Measurements from ENCODE around the gene MAML3.

DNA sequence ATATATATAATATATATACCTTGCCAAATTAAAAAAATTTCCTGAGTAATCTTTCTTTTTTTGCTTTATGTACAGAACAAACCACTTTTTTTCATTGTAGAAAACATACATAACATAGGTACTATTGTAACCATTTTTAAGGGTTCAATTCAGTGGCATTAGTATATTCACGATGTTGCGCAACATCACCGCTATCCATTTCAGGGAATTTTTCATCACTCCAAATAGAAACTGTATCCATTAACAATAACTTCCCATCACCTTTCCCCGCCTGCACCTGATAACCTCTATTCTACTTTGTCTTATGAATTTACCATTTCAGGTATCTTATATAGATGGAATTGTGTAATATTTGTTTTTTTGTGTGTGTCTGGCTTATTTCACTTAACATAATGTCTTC, 363.7 kb downstream of the MAML3 start:
- TF ChIP-seq, protein P1, sequence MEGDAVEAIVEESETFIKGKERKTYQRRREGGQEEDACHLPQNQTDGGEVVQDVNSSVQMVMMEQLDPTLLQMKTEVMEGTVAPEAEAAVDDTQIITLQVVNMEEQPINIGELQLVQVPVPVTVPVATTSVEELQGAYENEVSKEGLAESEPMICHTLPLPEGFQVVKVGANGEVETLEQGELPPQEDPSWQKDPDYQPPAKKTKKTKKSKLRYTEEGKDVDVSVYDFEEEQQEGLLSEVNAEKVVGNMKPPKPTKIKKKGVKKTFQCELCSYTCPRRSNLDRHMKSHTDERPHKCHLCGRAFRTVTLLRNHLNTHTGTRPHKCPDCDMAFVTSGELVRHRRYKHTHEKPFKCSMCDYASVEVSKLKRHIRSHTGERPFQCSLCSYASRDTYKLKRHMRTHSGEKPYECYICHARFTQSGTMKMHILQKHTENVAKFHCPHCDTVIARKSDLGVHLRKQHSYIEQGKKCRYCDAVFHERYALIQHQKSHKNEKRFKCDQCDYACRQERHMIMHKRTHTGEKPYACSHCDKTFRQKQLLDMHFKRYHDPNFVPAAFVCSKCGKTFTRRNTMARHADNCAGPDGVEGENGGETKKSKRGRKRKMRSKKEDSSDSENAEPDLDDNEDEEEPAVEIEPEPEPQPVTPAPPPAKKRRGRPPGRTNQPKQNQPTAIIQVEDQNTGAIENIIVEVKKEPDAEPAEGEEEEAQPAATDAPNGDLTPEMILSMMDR (IDR thresholded peaks at IDR 0.05), result no peak
- no peak for TF ChIP-seq POLR2A (IDR thresholded peaks at IDR 0.05)
- no peak for TF ChIP-seq EP300 (IDR thresholded peaks at IDR 0.05)
